HG03520 (cell line): ENCODE results near the gene SHF.

Source experiments
- ATAC-seq: cut with Tn5 transposase; IDR thresholded peaks from one replicate; pipeline ENCODE4 v1.9.1; 2021; ENCODE audit warnings: mild to moderate bottlenecking, moderate library complexity; ENCODE audit not compliant: unreplicated experiment

SHF gene

DNA sequence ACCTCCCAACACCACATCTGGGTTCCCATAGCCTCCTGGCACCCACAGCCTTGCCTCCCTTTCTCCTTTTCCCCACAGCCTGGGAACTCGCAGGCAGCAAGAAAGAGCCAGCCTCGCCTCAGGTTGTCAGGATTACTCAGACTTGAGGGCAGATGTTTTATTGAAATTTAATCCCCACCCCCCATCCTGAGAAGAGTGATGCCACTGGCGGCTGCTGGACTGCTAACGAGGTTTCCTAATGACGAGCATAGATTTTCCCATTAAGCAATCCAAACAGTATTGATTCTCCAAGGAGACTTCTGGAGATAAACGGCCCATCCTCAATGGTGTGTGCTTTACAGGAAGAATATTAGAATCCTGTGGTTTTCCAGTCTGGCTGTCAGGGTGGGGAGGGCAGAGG lies 13.7 kb downstream of the SHF start:
- no peak for ATAC-seq

- ATAC-seq, result no peak
Observed at GRCh38 chr15:45171912-45172311, 15.9 kb downstream of the SHF start.

DNA sequence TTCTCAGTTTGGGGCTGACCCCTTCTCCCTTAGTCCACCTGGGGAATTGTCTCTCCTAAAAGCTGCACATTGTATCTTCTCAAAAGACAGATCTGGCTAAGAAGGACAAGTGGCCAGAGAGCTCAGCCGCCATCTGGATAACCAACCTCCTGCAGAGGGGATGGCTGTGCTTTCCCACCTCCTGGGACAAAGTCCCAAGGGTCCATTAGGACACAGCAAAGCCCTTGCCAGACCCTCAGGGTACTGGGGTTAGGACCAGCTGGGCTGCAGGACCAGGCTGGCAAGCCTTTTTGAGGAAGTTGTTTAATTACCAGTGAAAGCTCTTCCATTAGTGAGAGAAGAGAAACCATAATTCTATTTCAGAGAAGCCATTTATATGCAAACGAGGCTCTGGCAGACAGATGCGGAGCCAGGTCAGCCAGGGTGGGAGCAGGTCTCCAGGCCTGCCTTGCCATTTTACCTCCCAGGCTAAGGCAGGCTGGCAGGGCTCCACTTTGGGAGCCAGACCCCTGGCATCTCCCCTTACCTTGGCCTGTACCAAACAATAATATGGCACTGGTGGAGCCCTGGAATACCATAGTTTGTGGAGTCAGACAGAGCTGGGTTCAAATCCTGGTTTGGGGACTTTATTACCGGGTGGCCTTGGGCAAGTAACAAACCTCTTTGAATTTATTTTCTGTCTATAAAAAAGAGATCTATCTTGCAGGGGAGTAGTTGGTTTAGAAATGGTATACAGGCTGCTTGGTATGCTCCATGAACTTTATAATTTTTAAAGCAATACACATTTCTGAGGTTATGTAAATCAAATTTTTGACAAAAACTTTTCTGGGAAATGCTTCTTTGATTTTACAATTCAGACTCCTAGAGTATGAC lies 17.9 kb downstream of the SHF start:
- no peak for ATAC-seq

DNA sequence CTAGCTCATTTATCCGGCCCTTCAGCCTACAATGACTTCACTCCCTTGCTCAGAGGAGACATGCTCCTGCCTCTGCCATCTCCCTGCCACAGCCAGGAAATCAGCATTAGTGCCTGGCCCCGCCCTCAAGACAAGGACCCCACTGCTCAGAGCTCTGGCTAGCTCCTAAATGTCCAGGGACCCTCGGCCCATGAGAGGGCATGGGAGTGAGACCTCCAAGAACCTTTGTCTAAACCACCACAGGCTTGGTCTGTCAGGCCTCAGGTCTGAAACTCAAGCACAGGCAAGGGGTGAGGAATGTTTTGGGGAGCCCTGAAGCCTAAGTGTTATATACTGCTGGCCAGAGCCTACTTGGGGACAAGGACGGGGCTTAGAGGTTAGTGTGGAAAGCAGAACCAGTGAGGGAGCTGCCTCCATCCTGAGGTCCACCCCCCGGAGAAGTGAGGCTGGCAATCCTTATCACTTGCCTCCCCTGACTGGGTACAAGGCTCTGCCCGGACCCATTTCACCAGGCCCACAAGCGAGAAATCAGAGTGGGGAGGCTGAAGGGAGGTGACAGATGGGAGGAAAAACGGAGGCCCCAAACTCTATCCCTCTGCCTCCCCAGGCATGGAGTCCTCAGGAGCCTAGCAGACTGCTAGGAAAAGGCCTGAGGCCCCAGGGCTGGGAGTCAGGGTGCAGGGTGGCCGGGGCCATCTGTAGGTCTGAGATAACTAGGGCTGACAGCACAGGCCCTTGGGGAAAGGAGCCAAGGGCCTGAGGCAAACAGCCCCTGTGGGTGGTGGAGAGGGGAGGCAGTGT lies 18.8 kb downstream of the SHF start:
- ATAC-seq, result no peak

DNA sequence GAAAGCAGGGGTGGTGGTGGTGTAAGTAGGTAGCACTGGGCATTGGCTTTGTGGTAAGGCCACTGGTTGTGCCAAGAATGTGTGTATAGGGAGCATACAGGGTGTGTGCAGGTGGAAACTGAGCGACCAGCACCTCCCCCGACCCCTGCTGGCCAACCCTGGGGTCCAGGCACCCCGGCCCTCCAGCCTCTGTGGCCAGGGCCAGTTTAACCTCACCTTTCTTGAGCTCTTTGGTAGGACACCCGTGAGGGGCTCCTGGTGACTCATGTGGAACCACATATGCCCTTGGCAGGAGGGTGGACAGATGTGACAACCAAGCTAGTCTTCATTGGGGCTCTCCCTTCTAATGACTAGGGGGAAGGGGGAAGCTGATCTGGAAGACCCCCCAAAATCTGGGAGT lies 19.5 kb downstream of the SHF start:
- no peak for ATAC-seq

- no peak for ATAC-seq
Observed at GRCh38 chr15:45167631-45168205, 20.0 kb downstream of the SHF start.

DNA sequence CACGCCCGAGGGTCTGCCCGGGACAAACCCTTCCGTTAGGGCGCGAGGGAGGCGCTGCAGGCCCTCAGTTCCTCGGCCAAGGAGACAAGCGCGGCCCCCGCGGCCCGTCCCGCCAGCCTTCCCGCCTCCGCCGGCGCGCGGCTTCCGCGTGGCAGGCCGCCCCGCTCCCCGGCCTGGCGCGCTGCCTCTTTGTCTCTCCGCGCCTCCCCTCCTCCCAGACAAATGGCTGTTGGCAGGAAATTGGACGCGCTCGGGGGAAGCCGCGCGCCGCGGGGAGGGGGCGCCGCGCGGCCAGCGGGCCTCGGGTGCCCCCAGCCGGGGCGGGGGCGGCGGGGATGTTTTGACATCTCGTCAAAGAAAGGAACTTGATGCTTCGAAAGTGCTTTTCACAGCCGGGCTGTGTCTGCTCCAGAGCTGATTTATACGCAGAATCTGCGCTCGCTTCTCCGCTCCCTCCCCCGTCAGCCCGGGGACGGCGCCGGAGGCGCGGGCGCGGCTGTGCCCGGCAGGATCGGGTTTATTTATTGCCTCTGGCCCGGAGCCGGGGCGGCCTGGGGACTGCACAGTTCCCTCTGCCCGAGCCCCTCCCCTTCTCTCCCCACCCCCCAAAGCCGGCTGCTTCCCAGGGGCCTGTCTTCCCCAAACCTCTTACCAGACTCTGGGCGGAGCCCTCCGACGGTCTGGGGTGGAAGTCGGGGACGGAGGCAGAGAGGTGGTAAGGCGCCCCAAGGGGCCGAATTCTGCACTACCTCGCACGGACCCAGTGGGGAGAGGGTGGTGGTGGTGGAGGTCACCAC lies 20.7 kb downstream of the SHF start:
- peak; percentile 92 for ATAC-seq

DNA sequence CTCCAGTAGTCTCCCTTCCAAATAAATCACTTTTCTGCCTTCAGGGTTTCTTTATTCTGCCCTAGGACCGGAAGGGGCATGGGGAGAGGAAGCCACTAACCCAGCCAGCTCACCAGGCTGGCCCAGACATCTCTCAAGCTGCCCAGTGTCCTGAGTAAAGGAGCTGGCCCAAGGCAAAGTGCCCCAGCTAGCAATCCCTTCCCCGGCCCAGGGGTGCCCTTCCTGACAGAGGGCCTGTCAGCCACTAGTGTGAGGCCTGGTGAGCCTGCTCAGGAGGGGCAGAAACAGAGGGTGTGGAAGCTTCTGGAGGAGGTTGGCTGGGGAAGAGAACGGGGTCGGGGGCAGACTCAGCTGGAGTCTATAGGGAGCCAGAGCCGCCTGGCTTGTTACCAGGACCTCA lies 22.2 kb downstream of the SHF start:
- no peak for ATAC-seq

- no peak for ATAC-seq
Observed at GRCh38 chr15:45164914-45165313, 22.9 kb downstream of the SHF start.

DNA sequence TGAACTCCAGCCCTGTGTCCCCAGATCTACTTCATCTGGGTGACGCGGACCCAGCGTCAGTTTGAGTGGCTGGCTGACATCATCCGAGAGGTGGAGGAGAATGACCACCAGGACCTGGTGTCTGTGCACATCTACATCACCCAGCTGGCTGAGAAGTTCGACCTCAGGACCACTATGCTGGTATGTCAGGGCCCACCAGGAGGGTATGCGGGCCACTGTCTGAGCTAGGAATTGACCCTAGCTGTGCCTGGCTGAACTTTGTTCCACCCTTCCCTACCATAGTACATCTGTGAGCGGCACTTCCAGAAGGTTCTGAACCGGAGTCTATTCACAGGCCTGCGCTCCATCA lies 24.3 kb downstream of the SHF start:
- ATAC-seq, result no peak

GRCh38 chr15:45162771-45163507 lies 24.8 kb downstream of the SHF start:
- ATAC-seq, result no peak

GRCh38 chr15:45161666-45162065 lies 26.1 kb downstream of the SHF start:
- ATAC-seq, result no peak

GRCh38 chr15:45157974-45158373 lies 29.8 kb downstream of the SHF start:
- ATAC-seq, result no peak

DNA sequence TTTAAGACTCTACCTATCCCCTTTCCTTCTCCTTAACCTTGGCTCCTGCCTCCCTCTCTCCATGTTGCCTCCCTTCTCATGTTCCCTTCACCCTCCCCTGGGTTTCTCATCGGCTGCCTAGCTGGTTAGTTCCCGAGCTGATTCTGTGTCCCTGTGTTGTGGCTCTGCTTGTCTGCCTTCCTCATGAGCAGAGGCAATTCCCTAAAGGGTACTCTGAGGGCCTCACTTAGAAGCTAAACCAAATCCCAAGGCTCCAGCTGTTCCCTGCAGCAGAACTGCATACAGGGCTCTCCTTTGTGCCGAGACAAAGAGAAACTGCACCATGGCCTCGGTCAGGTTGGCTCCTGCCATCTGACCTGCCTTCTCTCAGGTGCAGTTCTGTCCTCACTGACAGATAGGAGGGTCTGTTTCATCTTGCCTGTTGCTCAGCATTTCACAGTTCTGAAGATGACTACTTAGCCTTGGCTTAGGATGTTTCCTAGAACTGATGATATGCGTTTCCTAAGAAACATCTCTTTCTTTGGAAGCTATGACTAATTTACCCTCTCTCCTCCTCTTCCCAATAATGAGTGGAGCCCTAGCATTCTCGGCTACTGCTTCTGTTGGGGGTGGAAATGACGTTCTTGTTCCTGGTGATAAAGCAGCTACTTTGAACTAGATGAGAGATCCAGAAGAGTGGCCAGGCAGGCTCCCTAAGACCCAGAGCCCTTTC lies 30.9 kb downstream of the SHF start:
- ATAC-seq, result no peak

- ATAC-seq, result no peak
Observed at GRCh38 chr15:45155739-45156138, 32.0 kb downstream of the SHF start.

DNA sequence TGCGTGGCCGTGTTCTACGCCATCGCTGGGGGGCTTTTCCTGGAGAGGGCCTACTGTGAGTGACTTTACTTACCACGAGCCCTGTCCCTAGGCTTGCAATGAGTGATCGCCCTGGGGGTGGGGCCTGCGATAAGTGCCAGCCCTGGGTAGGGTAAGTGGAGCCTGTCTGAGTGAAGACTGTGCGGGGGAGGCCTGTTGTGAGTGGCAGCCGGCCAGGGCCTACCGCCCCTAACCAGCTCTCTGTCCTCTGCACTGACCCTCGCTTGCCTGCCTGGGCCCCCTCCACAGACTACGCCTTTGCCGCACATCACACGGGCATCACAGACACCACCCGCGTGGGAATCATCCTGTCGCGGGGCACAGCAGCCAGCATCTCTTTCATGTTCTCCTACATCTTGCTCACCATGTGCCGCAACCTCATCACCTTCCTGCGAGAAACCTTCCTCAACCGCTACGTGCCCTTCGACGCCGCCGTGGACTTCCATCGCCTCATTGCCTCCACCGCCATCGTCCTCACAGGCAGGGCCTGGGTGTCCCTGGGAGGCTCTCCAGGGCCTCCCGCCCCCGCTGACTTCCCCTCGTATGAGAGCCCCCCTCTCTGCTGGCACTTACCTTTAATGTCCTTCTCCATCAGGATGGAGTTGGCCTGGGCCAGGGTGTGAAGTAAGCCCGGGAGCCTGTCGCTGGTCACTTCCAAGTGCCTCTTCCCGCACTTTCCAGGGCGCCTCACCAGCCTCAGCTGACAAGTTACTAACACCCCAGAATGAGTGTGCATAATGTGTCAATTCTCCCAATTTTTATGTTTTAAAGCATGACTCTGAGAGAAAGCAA lies 35.6 kb downstream of the SHF start:
- no peak for ATAC-seq

GRCh38 chr15:45150997-45151396 lies 36.8 kb downstream of the SHF start:
- ATAC-seq, result no peak

DNA sequence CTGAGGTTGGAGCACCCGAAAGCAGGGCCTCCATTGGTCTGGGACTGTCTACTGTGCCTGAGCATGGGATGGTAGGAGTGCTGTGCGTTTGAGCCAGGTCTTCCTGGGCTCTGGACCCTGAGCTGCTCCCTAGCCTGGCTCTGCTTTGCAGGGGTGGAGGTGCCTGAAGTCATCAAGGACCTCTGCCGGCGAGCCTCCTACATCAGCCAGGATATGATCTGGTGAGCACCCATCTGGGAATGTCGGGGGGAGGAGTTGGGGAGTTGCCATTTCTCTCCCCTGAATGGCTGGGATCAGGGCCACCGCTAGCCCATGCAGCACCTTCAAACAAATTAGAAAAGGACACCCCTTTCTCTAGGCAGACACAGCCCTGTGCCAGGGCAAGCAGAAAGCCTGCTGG lies 37.3 kb downstream of the SHF start:
- ATAC-seq, result no peak

GRCh38 chr15:45149060-45149459 lies 38.7 kb downstream of the SHF start:
- no peak for ATAC-seq
